Stimulated activated CD8-positive, alpha-beta memory T cell treated with anti-CD3 and anti-CD28 coated beads, Interleukin-15, amount 100 ng/mL, for 4 hours (primary cell): ENCODE measurements around the gene UBXN1.

ENCODE experiments used
- DNase-seq, 2 donors: peaks; one replicate each; pipeline ENCODE4 v3.0.0-alpha.2; 2020; ENCODE audit warnings: low read depth in 2 of 2

The UBXN1 gene

DNA sequence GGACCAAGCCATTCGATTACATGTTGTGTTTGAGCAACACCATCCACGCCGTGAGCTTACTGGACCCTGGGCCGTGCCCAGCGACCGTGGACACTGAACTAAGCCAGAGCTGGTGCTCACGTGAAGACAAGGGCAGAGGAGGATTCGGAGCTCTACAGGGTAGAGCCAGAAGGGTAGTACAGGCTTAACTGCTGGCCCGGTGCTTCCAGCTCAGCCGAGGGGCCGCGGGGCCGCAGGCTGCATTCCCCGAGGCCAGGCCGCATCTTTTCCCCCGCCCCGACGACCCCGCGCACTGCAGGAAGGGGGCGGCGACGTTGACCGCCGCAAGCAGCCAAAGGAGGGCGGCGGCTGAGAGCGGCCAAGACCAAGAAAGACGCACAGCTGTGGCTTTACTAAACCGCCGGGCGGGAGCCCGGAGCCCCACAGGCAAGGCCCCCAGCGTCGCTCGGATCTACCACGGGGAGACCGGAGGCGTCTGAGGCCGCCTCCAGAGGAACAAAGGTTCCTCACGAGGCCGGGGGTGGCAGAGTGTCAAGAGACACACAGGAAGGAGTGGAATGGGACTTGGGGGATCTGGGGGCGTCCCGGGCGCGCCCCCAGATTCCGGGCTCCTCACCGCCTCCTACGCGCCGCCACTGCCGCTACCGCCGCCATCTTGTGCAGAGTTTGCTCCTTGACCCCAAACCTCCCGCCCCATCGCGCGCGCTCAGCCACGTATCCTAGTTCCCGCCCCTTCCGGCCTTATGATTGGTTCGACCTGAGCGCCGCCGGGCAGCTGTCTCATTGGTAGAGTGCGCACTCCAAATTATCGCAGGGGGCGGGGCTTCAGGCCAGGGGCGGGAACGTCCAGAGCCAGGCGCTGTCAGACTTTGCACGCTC, 32.7 kb downstream of the UBXN1 start, which contains the start of gene GANAB:
GANAB (minus strand) TSS at position 668 of the 879 bp plus-strand sequence; CDS start at position 654, 14 bp downstream.
- DNase-seq = peak; percentile 97 to 99

DNA sequence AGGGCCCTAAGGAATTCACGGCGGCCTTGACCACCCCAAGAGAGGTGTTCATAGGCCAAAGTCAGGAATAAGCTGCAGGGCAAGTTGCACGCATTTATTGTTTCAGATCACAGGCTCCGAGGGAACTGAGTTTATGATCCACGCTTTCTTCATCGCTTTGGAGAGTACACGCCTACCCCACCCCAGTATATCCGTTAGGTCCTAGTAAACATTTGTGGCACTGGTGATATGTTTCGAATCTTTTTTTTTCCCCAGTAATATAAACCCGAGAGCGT, 33.3 kb downstream of the UBXN1 start:
- no peak for DNase-seq

DNA sequence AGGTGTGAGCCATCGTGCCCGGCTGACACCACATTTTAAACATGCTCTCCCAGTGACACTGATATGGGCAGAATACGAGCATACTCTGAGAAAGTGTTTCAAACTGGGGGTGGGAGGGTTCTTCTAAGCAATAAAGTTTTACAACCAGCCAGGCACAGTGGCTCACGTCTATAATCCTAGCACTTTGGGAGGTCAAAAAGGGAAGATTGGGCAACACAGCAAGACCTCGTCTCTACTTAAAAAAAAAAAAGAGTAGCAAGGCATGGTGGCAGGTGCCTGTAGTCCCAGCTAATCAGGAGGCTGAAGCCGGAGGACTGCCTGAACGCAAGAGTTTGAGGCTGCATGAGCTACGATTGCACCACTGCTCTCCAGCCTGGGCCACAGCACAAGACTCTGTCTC, 34.7 kb downstream of the UBXN1 start:
- DNase-seq = no peak

DNA sequence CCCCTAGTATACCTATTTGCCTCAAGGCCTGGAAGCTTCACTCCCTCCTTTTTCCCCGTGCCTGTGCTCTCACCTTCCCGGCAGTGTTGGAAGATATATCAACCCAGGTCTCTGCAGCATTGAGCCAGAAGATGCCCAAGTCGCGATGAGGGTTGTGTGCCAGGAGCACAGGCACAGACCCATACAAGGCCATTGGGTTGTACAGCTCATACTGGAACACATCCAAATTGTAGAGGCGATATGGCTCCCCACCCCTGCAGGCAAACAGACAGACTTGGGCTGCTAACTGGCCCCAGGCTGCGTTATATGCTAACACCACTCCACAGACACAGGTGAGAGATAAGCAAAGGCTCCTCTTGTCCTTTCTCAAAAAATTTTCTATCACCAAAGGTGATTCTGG, 46.4 kb downstream of the UBXN1 start:
- no peak for DNase-seq

DNA sequence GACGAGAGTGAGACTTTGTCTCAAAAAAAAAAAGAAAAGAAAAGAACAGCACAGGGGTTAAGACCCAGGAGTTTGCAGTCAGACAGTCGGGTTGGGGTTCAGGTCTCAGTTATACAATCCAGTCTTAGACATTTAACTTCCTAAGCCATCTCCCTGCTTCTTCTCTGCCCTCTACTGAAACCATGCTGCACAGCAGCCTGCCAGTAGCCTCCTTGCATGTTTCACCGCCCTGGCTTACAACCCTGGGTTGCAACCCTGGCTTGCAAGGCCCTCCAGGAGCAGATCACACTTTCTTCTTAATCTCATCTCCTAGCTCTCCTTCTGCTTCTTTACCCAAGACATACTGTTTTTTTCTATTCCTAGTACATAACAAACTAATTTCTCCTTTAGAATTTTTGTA, 51.2 kb downstream of the UBXN1 start:
- no peak for DNase-seq
